ENCODE results near the gene PRDM16. TPM values are rescaled to one million over a fixed set of nuclear protein-coding genes. Genes with fewer than 3 reads are reported as not detected.
A peak's percentile ranks its signal among the peaks of the same experiment; 100 is the strongest.

PRDM16 gene
- total RNA-seq, 2 donors from 2014 or later = 0.79 to 6.1 TPM

DNA sequence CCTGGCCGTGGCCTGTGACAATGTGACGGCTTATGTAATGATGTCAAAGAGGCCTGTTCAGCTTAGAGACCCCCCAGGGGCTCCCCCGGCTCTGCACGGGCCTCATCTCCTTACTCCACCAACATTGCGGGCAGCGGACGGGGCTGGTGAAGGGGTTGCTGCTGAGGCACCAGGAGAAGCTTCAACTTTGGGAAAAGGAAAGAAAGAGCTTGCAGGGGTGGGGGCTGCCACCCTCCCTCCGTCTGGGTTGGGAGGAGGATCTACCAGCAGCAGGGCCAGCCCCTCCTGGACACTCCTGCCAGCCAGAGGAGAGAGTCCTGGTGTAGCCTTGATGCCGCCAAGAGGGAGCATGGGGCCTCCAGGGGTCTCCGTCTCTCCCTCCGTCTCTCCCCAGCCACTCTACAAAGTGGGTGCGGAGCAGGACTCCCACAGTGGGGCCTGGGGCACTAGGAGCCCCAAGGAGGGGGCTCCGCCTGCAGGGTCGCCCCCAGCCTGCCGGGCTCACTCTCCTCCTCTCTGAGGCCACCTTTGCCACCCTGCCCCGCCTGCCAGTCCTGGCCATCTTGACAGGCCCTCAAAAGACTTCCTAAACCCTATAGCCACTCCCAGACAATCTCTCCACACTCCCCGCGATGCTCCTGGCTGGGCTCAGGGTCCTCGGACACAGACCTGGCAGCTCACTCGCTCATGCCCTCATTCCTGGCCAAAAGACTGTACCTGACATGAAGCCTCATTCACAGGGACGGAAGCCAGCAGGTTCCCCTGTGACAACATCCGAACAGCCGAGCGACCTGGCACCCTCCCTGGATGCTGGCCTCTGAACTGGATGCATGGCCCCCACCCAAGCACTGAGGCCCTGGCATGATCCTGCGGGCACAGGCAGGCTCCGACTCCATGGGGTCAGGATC is 255.0 kb downstream of the PRDM16 start:
- peak overlapping the region in 1 of 2 donors; percentile 53 for H3K9ac ChIP-seq (ENCODE audit: low read depth in 2 of 2, low read length in 2 of 2)
- intact Hi-C loops (cut with DNase I) = no loop called here
- DNase-seq = no peak
- H3K4me3 ChIP-seq = no peak overlapping the region
- H3K27me3 ChIP-seq = no peaks in the 10 kb centered on the region
- H3K27ac ChIP-seq = peak overlapping the region; percentile 60
- peaks cover 18% of the 10 kb centered on the region for H3K4me1 ChIP-seq
- TF ChIP-seq, protein P1, sequence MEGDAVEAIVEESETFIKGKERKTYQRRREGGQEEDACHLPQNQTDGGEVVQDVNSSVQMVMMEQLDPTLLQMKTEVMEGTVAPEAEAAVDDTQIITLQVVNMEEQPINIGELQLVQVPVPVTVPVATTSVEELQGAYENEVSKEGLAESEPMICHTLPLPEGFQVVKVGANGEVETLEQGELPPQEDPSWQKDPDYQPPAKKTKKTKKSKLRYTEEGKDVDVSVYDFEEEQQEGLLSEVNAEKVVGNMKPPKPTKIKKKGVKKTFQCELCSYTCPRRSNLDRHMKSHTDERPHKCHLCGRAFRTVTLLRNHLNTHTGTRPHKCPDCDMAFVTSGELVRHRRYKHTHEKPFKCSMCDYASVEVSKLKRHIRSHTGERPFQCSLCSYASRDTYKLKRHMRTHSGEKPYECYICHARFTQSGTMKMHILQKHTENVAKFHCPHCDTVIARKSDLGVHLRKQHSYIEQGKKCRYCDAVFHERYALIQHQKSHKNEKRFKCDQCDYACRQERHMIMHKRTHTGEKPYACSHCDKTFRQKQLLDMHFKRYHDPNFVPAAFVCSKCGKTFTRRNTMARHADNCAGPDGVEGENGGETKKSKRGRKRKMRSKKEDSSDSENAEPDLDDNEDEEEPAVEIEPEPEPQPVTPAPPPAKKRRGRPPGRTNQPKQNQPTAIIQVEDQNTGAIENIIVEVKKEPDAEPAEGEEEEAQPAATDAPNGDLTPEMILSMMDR (IDR thresholded peaks at IDR 0.05) = no peak
- H3K36me3 ChIP-seq = no peaks in the 10 kb centered on the region
- H3K9me3 ChIP-seq = no peaks in the 10 kb centered on the region

DNA sequence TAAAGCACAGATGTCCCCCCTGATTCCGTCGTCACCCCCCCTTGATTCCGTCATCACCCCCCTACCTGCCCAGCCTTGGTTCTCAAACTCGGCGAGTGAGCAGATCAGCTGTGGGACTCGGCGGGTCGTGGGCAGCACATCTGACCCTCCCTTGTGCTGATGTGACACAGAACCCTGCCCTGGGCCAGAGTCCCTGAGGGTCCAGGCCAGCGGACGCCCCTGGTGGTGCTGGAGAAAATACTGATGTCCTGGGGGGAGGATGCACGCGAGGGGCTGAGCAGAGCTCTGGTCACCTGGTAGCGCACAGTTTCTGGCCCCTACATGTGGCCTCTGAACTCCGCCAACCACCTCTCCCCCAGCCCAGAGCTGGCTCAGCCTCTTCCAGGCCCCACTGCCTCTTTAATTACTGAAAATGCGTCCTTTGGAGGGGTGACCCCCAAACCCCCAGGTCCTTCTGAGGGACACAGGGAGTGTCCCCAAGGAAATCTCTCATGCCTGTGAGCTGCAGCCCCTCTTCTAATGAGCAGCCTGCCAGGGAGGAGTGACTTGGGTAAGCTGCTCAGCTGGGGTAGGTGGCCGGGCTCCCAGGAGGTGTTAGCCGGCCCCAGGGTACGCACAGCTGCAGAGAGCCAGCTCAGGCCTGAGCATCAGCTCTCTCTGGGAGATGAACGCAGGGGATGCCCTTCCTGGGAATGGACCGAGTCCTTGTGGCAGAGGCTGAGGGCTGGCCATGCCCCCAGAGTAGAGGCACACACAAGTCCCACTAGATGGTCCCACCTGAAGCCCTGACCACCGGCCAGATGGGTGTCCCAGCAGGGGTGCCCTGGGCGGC is 255.9 kb downstream of the PRDM16 start:
- H3K4me1 ChIP-seq = peaks cover 18% of the 10 kb centered on the region
- DNase-seq = no peak
- intact Hi-C loops (cut with DNase I) = no loop called here

DNA sequence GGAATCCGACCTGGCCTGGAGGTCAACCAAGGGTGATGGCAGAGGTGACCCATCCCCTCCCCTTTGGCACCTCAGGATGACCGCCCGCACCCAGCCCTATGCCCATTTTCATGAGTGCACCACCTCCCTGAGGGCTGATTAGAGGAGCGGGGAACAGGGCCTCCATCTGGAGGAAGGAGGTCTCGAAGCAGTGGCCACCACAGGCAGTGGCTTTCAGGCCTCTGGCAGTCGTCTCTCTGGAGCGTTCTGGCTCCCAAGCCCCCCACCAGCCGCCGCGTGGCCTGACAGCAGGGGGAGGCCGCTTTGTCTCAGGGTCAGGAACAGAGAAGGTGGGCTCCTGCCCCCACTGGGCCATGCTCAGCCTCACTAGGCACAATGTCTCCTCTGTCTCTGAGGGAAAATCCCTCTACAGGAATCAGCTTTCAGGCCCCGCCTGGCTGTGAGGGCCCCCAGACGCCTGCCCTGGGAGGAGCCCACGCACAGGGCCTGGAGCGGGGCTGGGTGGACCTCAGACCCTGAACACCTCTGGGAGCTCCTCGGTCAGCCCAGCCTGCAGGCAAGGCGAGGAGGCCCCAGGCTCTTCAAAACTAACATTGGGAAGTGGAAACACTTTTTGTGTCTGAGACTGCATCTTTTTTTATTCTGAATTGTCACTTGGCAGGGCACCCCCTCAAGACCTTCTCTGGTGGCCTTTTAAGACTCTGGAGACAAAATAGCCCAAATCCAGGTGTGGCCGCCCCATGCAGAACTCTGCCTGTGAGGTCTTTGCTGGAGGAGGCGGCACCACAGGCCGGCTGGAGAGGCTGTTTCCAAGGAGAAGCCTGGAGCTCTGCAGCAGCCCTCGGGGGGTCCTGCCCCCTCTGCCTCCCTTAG is 257.7 kb downstream of the PRDM16 start:
- no peaks in the 10 kb centered on the region for H3K27me3 ChIP-seq
- peaks cover 8% of the 10 kb centered on the region for H3K4me1 ChIP-seq
- TF ChIP-seq, protein P1 (IDR thresholded peaks at IDR 0.05) = no peak
- H3K27ac ChIP-seq = no peak overlapping the region
- DNase-seq = no peak
- no peaks in the 10 kb centered on the region for H3K36me3 ChIP-seq
- H3K4me3 ChIP-seq = no peak overlapping the region
- H3K9me3 ChIP-seq = no peaks in the 10 kb centered on the region
- intact Hi-C loops (cut with DNase I) = no loop called here
- no peak overlapping the region for H3K9ac ChIP-seq (ENCODE audit: low read depth in 2 of 2, low read length in 2 of 2)

More for the DNA sequence above, 255.9 kb downstream of the PRDM16 start:
- Histone ChIP-seq H3K27me3 (no peaks in the 10 kb centered on the region), H3K4me3 (no peak overlapping the region), H3K36me3 (no peaks in the 10 kb centered on the region), H3K27ac (no peak overlapping the region), H3K9me3 (no peaks in the 10 kb centered on the region), H3K9ac (ENCODE audit: low read depth in 2 of 2, low read length in 2 of 2) (no peak overlapping the region)
- TF ChIP-seq, protein P1 (IDR thresholded peaks at IDR 0.05) = no peak

DNA sequence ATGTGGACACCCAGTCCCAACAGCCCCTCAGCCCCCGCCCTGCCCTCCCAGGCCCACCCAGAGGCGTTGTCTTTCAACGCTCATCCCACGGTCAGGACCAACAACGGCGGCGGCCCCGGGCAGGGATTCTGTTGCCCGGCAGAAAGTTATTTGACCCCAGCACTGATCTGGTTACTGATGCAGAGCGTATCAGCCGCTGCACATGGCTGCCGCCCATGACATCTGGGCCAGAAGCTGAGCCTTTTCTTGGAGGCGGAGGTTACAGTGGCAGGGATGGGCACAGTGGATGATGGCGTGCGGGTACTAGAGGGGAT is 258.3 kb downstream of the PRDM16 start:
- TF ChIP-seq, protein P1 (IDR thresholded peaks at IDR 0.05) = no peak
- DNase-seq = no peak
- Histone ChIP-seq H3K27me3 (no peaks in the 10 kb centered on the region), H3K9ac (ENCODE audit: low read depth in 2 of 2, low read length in 2 of 2) (no peak overlapping the region), H3K4me3 (no peak overlapping the region), H3K4me1 (peaks cover 8% of the 10 kb centered on the region), H3K27ac (no peak overlapping the region), H3K9me3 (no peaks in the 10 kb centered on the region), H3K36me3 (no peaks in the 10 kb centered on the region)
- intact Hi-C loops (cut with DNase I) = no loop called here

Measured in colonic mucosa (tissue), 4 donors.